Nephron progenitor cell (in vitro differentiated cells): ENCODE results near the gene TTC33.
"Not testable (repeated sequence)": the region's sequence is repeated elsewhere in the genome, so short reads cannot be mapped to it uniquely, and the experiment has no call there.

Experiments used
- DNase-seq: peaks from one replicate; pipeline ENCODE4 v3.0.0; 2021
- H3K27ac Mint-ChIP-seq: 2 replicates; pipeline ENCODE4 v1.8.0; 2021; ENCODE audit warnings: mild to moderate bottlenecking, moderate library complexity, mixed read lengths
- H3K27me3 Mint-ChIP-seq: 2 replicates; pipeline ENCODE4 v1.8.0; 2021; ENCODE audit warnings: mild to moderate bottlenecking, low read depth, mixed read lengths; ENCODE audit not compliant: poor library complexity
- H3K36me3 Mint-ChIP-seq: 2 replicates; pipeline ENCODE4 v1.8.0; 2021; ENCODE audit warnings: low read depth, mixed read lengths
- H3K4me1 Mint-ChIP-seq: 2 replicates; pipeline ENCODE4 v1.8.0; 2021; ENCODE audit warnings: mixed read lengths
- H3K4me3 Mint-ChIP-seq: 2 replicates; pipeline ENCODE4 v1.8.0; 2021; ENCODE audit warnings: mild to moderate bottlenecking, moderate library complexity, mixed read lengths
- H3K9me3 Mint-ChIP-seq: 2 replicates; pipeline ENCODE4 v1.8.0; 2021; ENCODE audit warnings: mild to moderate bottlenecking, moderate library complexity, mixed read lengths
- TF ChIP-seq, protein P1 (sequence below): fragments of 200-600 bp; sonication (generic); IDR thresholded peaks from 2 replicates; pipeline ENCODE4 v1.5.0; 2021; ENCODE audit warnings: antibody characterized with exemption

The TTC33 gene

DNA sequence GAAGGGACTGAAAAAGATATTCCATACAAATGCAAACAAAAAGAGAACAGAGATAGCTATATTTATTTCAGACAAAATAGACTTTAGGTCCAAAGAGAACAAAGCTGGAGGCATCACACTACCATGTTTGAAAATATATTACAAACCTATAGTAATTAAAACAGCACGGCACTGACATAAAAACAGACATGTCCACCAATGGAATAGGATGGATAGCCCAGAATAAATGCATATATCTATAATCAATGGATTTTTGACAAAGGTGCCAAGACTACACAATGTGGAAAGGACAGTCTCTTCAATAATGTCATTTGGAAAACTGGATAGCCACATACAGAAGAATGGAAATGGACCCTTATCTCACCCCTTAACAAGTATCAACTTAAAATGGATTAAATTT, 32.2 kb upstream of the TTC33 start:
- peaks cover 37% of the 10 kb centered on the region for H3K9me3 Mint-ChIP-seq
- no peaks in the 10 kb centered on the region for H3K27me3 Mint-ChIP-seq
- DNase-seq = no peak
- no peak overlapping the region for H3K4me3 Mint-ChIP-seq
- TF ChIP-seq, protein P1, sequence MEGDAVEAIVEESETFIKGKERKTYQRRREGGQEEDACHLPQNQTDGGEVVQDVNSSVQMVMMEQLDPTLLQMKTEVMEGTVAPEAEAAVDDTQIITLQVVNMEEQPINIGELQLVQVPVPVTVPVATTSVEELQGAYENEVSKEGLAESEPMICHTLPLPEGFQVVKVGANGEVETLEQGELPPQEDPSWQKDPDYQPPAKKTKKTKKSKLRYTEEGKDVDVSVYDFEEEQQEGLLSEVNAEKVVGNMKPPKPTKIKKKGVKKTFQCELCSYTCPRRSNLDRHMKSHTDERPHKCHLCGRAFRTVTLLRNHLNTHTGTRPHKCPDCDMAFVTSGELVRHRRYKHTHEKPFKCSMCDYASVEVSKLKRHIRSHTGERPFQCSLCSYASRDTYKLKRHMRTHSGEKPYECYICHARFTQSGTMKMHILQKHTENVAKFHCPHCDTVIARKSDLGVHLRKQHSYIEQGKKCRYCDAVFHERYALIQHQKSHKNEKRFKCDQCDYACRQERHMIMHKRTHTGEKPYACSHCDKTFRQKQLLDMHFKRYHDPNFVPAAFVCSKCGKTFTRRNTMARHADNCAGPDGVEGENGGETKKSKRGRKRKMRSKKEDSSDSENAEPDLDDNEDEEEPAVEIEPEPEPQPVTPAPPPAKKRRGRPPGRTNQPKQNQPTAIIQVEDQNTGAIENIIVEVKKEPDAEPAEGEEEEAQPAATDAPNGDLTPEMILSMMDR = no peak
- H3K36me3 Mint-ChIP-seq = peaks cover 52% of the 10 kb centered on the region
- H3K4me1 Mint-ChIP-seq = no peaks in the 10 kb centered on the region
- H3K27ac Mint-ChIP-seq = no peak overlapping the region

DNA sequence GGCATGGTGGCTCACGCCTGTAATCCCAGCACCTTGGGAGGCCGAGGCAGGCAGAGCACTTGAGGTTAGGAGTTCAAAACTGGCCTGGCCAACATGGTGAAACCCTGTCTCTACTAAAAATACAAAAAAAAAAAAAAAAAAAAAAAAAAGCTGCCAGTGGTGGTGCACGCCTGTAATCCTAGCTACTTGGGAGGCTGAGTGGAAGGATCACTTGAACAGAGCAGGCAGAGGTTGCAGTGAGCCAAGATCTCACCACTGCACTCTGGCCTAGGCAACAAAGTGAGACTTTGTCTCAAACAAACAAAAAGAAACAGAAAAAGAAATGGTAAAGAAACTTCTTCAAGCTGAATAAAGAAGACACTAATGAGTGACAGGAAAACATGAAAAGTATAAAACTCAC, 30.9 kb upstream of the TTC33 start:
- Mint-ChIP-seq H3K9me3 (peaks cover 37% of the 10 kb centered on the region), H3K36me3 (peaks cover 52% of the 10 kb centered on the region)
- H3K27me3 Mint-ChIP-seq, DNase-seq, H3K27ac Mint-ChIP-seq, H3K4me1 Mint-ChIP-seq, H3K4me3 Mint-ChIP-seq: not testable (repeated sequence)

DNA sequence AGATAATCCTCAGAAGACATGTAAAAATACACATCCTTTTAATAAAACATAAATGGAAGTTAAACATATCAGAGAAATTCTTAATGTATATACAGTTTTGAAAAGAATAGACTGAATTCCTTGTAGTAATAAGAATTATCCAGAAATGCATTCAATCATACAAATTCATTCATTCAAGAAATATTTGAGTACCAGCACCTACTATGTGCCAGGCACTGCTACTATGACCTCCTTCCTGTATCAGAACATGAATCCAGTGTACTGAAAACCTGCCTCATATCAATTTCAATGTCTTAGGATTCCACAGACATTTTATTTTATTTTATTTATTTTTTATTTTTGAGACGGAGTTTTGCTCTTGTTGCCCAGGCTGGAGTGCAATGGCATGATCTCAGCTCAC, 29.2 kb upstream of the TTC33 start:
- Mint-ChIP-seq H3K4me3 (no peak overlapping the region), H3K36me3 (peaks cover 55% of the 10 kb centered on the region), H3K27ac (no peak overlapping the region), H3K4me1 (no peaks in the 10 kb centered on the region), H3K9me3 (peaks cover 37% of the 10 kb centered on the region), H3K27me3 (no peaks in the 10 kb centered on the region)
- no peak for DNase-seq
- TF ChIP-seq, protein P1 = no peak

DNA sequence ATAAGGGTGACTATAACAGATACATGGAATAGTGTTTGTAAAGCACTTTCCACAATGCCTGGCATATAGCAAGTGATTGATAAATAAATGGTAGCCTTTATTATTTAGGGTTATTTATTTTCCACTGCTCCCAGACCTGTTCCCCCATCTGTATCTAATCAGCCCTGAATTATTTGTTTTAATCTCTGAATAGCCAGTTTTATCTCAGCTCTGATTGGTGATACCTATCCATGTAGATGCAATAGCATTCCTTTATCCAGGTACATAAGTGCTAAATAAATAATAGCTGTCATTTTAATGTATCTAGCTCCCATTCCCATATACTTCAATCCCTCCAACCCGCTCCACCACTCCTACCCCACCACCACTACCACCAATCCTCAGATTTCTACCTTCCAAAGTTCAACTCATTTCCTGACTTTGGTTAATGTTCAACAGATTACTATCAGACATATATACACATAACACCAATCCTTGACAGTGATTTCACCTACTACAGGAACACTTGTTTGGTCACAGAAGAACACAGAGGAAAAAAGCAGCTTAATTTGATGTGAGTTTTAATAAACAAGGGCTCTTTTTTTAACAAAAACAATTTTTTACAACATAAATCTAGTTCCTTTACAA, 28.4 kb upstream of the TTC33 start:
- no peak overlapping the region for H3K4me3 Mint-ChIP-seq
- TF ChIP-seq, protein P1 = no peak
- peaks cover 48% of the 10 kb centered on the region for H3K36me3 Mint-ChIP-seq
- DNase-seq = no peak
- no peaks in the 10 kb centered on the region for H3K27me3 Mint-ChIP-seq
- H3K27ac Mint-ChIP-seq = no peak overlapping the region
- H3K9me3 Mint-ChIP-seq = peaks cover 31% of the 10 kb centered on the region
- no peaks in the 10 kb centered on the region for H3K4me1 Mint-ChIP-seq

DNA sequence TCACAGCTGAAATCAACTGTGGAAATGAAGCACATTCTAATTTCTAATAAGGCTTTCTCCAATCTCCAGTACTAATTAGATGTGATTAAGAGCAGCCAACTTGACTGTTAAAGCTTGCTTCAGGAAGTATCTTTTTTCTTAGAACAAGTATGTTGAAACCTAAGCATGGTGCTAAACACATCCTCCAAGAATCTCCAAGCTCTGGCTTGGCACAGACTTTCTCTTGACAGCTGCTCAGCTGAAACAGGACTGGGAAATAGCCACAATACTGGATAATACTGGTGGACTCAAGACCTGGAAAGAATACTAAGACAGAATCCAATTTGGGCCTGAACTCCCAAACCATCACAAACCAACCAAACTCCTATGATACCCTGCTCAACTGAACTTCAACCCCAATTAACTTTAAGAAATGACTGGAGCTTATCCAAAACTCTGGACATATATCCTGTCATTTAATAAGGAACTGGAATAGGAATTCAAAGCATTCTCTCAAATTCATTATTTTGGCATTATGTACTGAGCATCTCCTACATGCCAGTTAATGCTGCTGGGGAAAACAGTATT, 26.2 kb upstream of the TTC33 start:
- no peak for DNase-seq
- Mint-ChIP-seq H3K4me1 (no peaks in the 10 kb centered on the region), H3K36me3 (peaks cover 37% of the 10 kb centered on the region), H3K4me3 (no peak overlapping the region), H3K9me3 (peaks cover 13% of the 10 kb centered on the region), H3K27me3 (no peaks in the 10 kb centered on the region), H3K27ac (no peak overlapping the region)
- TF ChIP-seq, protein P1 = no peak

DNA sequence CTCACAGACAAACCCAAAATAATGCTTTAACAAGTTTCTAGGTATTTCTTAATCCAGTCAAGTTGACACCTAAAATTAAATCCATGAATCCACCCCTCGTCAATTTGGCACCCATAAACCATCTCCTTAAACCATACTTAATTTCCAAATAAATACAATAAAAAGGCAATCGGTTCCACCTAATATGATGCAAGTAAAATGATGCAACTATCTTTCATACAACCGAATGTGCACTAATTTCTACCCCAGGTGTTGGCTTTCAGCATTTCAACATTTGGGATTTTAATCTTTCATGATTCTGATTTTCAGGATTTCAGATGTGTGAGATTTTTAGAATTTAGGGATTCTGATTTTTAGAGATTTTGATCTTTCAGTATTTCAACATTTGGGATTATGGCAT, 25.1 kb upstream of the TTC33 start:
- Mint-ChIP-seq H3K4me1 (no peaks in the 10 kb centered on the region), H3K4me3 (no peak overlapping the region), H3K27ac (peak overlapping the region; percentile 39), H3K36me3 (peaks cover 37% of the 10 kb centered on the region), H3K27me3 (no peaks in the 10 kb centered on the region), H3K9me3 (peaks cover 5% of the 10 kb centered on the region)
- no peak for DNase-seq
- TF ChIP-seq, protein P1 = no peak
